Body of pancreas (tissue), 4 donors: ENCODE measurements around the gene SPATA25. TPM values are rescaled to one million over a fixed set of nuclear protein-coding genes. Genes with fewer than 3 reads are reported as not detected.

Source experiments
- ATAC-seq: fragments of 150-250 bp; one replicate; pipeline ENCODE4 v1.9.1; 2016
- DNase-seq, 4 donors: peaks; one replicate each; pipeline ENCODE4 v3.0.0-alpha.2; 2019
- H3K27ac ChIP-seq, 4 donors: fragments of 200-600 bp; sonication (generic); 1 replicate in 3 of 4; 2 replicates in 1 of 4; pipeline versions ENCODE4 v1.5.1 to v1.6.1; 2016 to 2019; ENCODE audit warnings: mild to moderate bottlenecking in 1 of 4, mixed read lengths in 1 of 4, moderate library complexity in 1 of 4
- H3K27me3 ChIP-seq, 2 donors: fragments of 200-600 bp; sonication (generic); one replicate each; pipeline ENCODE4 v1.6.0; 2016; ENCODE audit warnings: mild to moderate bottlenecking in 1 of 2
- H3K36me3 ChIP-seq, 2 donors: fragments of 200-600 bp; sonication (generic); replicated peaks in 1 of 2; 2 replicates each; pipeline ENCODE4 v1.5.1; 2016; ENCODE audit warnings: low read depth in 2 of 2; ENCODE audit not compliant: insufficient read depth in 1 of 2
- H3K4me1 ChIP-seq: fragments of 200-600 bp; sonication (generic); one replicate; pipeline ENCODE4 v1.6.0; 2016
- H3K4me3 ChIP-seq, 2 donors: fragments of 200-600 bp; sonication (generic); 1 replicate in 1 of 2; 2 replicates in 1 of 2; pipeline ENCODE4 v1.5.1; 2016 to 2019
- H3K9me3 ChIP-seq, 3 donors: fragments of 200-600 bp; sonication (generic); 1 replicate in 2 of 3; 2 replicates in 1 of 3; pipeline ENCODE4 v1.5.1; 2016
- CTCF ChIP-seq, 7 experiments: fragments of 450-650 bp in 4 of 7; fragments of 200-600 bp in 3 of 7; sonication (generic) in 3 of 7; IDR thresholded peaks; one replicate each; pipeline ENCODE4 v1.5.1; 2016 to 2019; ENCODE audit warnings: antibody characterized with exemption in 7 of 7
- POLR2A ChIP-seq, 3 donors: fragments of 450-650 bp; IDR thresholded peaks; one replicate each; pipeline ENCODE4 v1.6.1; 2016; ENCODE audit warnings: antibody characterized with exemption in 3 of 3, mild to moderate bottlenecking in 2 of 3
- WGBS, 2 donors: methylation state at CpG; one replicate each; pipeline ENCODE4 v1.1.5; 2017; 5-methylcytosine and 5-hydroxymethylcytosine counted together
- intact Hi-C: fragments of 100-400 bp; cut with DNase I; formaldehyde crosslinking; loops from one replicate; pipeline ENCODE4 v1.15.1; 2023
- total RNA-seq, 2 donors: library from RNA; depleted of rRNA; stranded (reverse); fragments of >200 nt; gene quantifications; one replicate each; pipeline ENCODE4 v1.1.0, GENCODE V29; 2016

Gene SPATA25
- total RNA-seq, 2 donors from 2014 or later, result 1.3 to 2.6 TPM

- DNase-seq, result peak; percentile 82 to 89 (median 86)
- peak; percentile 76 for ATAC-seq
- Histone ChIP-seq H3K4me3 (peak overlapping the region; percentile 86 to 90), H3K27ac (peak overlapping the region; percentile 65 to 80 (median 75)), H3K9me3 (no peaks in the 10 kb centered on the region), H3K36me3 (peaks cover 0 to 5% of the 10 kb centered on the region in 2 donors), H3K27me3 (no peaks in the 10 kb centered on the region), H3K4me1 (peaks cover 33% of the 10 kb centered on the region)
- 2 to 20% methylated on average over 1 to 78 of the region's 79 CpGs for WGBS, 2 donors
- TF ChIP-seq CTCF (IDR thresholded peaks at IDR 0.05) (peak; percentile 38 to 72 (median 59)), POLR2A (IDR thresholded peaks at IDR 0.05) (peak in 2 of 3 donors; percentile 39 to 41)
- intact Hi-C loops, result loop anchor here (10.0 kb wide), 1 partner anchor 74 kb away; no protein-coding TSS in a partner anchor
Observed at GRCh38 chr20:45890077-45890984, 2.9 kb upstream of the SPATA25 start.

GRCh38 chr20:45888681-45889080, 1.3 kb upstream of the SPATA25 start:
- no peak overlapping the region for H3K4me3 ChIP-seq
- peaks cover 33% of the 10 kb centered on the region for H3K4me1 ChIP-seq
- no peak overlapping the region for H3K27ac ChIP-seq
- peaks cover 0 to 3% of the 10 kb centered on the region in 2 donors for H3K36me3 ChIP-seq
- H3K9me3 ChIP-seq, result no peaks in the 10 kb centered on the region
- no peaks in the 10 kb centered on the region for H3K27me3 ChIP-seq
- intact Hi-C loops, result no loop called here
- ATAC-seq (no peak), DNase-seq (no peak)
- 80 to 83% methylated on average over 1 to 3 of the region's 3 CpGs for WGBS, 2 donors
- TF ChIP-seq POLR2A (IDR thresholded peaks at IDR 0.05) (no peak), CTCF (IDR thresholded peaks at IDR 0.05) (no peak)

- no peak overlapping the region for H3K4me3 ChIP-seq
- H3K36me3 ChIP-seq, result peaks cover 0 to 8% of the 10 kb centered on the region in 2 donors
- ATAC-seq (no peak), DNase-seq (no peak)
- 83 to 92% methylated on average over 15 to 19 of the region's 19 CpGs for WGBS, 2 donors
- H3K27me3 ChIP-seq, result no peaks in the 10 kb centered on the region
- H3K4me1 ChIP-seq, result peaks cover 24% of the 10 kb centered on the region
- TF ChIP-seq POLR2A (IDR thresholded peaks at IDR 0.05) (no peak), CTCF (IDR thresholded peaks at IDR 0.05) (no peak)
- no peak overlapping the region for H3K27ac ChIP-seq
- no peaks in the 10 kb centered on the region for H3K9me3 ChIP-seq
- intact Hi-C loops, result no loop called here
Observed at GRCh38 chr20:45886590-45887345, 654 bp downstream of the SPATA25 start.

GRCh38 chr20:45883100-45883469, 4.3 kb downstream of the SPATA25 start:
- no peak for TF ChIP-seq CTCF (IDR thresholded peaks at IDR 0.05)
- TF ChIP-seq POLR2A (IDR thresholded peaks at IDR 0.05), result no peak
- 74 to 76% methylated on average over 8 to 9 of the region's 9 CpGs for WGBS, 2 donors

More at GRCh38 chr20:45883100-45883469, 4.3 kb downstream of the SPATA25 start:
- no peak for ATAC-seq
- Histone ChIP-seq H3K27ac (no peak overlapping the region), H3K4me1 (peaks cover 10% of the 10 kb centered on the region), H3K9me3 (no peaks in the 10 kb centered on the region), H3K36me3 (peaks cover 0 to 8% of the 10 kb centered on the region in 2 donors), H3K27me3 (no peaks in the 10 kb centered on the region), H3K4me3 (no peak overlapping the region)
- intact Hi-C loops, result no loop called here
- no peak for DNase-seq
